Left lung (tissue), 10 donors: ENCODE results near the gene ABAT. TPM values are rescaled to one million over a fixed set of nuclear protein-coding genes. Genes with fewer than 3 reads are reported as not detected.
"Not testable (repeated sequence)": the region's sequence is repeated elsewhere in the genome, so short reads cannot be mapped to it uniquely, and the experiment has no call there.

Experiments
- ATAC-seq: fragments of 200-7000 bp; cut with Tn5 transposase; one replicate; pipeline ENCODE4 v1.9.1; 2020; ENCODE audit warnings: moderate library complexity
- DNase-seq, 4 donors: peaks; one replicate each; pipeline ENCODE4 v3.0.0-alpha.2; 2013 to 2020
- H3K27ac ChIP-seq, 2 donors: fragments of 200-600 bp; sonication (generic) in 1 of 2; one replicate each; pipeline versions ENCODE4 v1.5.0 to v1.8.0; 2020 to 2021
- H3K27me3 ChIP-seq, 2 donors: fragments of 200-600 bp; sonication (generic) in 1 of 2; one replicate each; pipeline versions ENCODE4 v1.5.0 to v1.8.0; 2020 to 2021
- H3K36me3 ChIP-seq, 2 donors: fragments of 200-600 bp; sonication (generic) in 1 of 2; one replicate each; pipeline versions ENCODE4 v1.5.0 to v1.8.0; 2020 to 2021
- H3K4me1 ChIP-seq, 2 donors: fragments of 200-600 bp; one replicate each; pipeline ENCODE4 v1.8.0; 2021
- H3K4me3 ChIP-seq, 2 donors: fragments of 200-600 bp; sonication (generic) in 1 of 2; one replicate each; pipeline versions ENCODE4 v1.5.0 to v1.8.0; 2020 to 2021; ENCODE audit warnings: mild to moderate bottlenecking in 1 of 2
- H3K9me3 ChIP-seq, 2 donors: fragments of 200-600 bp; sonication (generic) in 1 of 2; one replicate each; pipeline versions ENCODE4 v1.5.0 to v1.8.0; 2020 to 2021
- intact Hi-C, 2 donors: fragments of 100-400 bp; cut with DNase I; formaldehyde crosslinking; loops; one replicate each; pipeline versions ENCODE4 v1.11.2 to v1.14.2; 2022
- polyA plus RNA-seq, 6 donors: library from polyadenylated mRNA; unstranded; fragments of 120-200 nt; gene quantifications; one replicate each; pipeline ENCODE4 v1.2.1, GENCODE V29; 2013; ENCODE audit not compliant: insufficient read length in 6 of 6
- total RNA-seq, 2 donors: library from RNA; stranded (reverse); fragmentation: NEBNext Ultra II Directional; extraction: Animal tissue kit (Norgen Biotek cat#: 25700); gene quantifications; one replicate each; pipeline ENCODE4 v1.2.1, GENCODE V29; 2021
- TF ChIP-seq, protein P1 (sequence below), 2 donors: fragments of 200-600 bp; sonication (generic) in 1 of 2; IDR thresholded peaks; one replicate each; pipeline versions ENCODE4 v1.5.0 to v1.8.0; 2021; ENCODE audit warnings: antibody characterized with exemption in 2 of 2
- donor health status: DM: no; HTN: yes; CAD: no.
- donor health status: DM: no; HTN: no; CAD: no.

ABAT gene
- total and polyA plus RNA-seq, 8 donors, result 8.0 to 42.6 (median 35.3) TPM

DNA sequence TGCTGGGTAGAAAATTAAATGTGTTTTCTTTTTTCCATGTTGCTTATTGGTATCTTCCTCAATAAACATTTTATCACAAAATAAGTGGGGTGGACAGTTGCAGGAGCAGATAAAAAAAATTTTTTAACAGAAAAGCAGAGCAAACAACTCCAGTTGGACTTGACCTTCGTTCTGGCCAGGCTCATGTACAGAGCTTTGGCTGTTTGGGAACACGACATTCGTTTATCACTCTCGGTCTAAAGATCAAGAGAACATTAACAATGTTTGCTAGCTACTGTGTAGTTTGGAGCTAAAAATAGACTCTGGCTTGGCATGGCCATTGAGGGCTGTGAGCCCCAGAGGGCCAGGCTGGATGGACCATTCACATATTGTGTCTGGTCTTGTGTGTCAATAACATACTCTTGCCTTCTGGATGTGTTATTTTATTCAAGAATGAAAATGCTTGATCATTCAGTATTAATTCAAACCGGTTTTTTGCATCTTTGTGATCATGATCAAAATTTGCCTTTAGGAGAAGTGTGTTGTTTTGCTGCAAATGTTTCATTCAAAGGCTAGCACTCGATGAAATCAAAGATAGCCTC is 66.4 kb downstream of the ABAT start:
- ATAC-seq, result no peak
- no peaks in the 10 kb centered on the region for H3K4me1 ChIP-seq
- no peaks in the 10 kb centered on the region for H3K27me3 ChIP-seq
- intact Hi-C loops, result no loop called here
- no peak overlapping the region for H3K27ac ChIP-seq
- no peak overlapping the region for H3K4me3 ChIP-seq
- H3K36me3 ChIP-seq, result no peaks in the 10 kb centered on the region
- H3K9me3 ChIP-seq, result no peaks in the 10 kb centered on the region
- TF ChIP-seq, protein P1, sequence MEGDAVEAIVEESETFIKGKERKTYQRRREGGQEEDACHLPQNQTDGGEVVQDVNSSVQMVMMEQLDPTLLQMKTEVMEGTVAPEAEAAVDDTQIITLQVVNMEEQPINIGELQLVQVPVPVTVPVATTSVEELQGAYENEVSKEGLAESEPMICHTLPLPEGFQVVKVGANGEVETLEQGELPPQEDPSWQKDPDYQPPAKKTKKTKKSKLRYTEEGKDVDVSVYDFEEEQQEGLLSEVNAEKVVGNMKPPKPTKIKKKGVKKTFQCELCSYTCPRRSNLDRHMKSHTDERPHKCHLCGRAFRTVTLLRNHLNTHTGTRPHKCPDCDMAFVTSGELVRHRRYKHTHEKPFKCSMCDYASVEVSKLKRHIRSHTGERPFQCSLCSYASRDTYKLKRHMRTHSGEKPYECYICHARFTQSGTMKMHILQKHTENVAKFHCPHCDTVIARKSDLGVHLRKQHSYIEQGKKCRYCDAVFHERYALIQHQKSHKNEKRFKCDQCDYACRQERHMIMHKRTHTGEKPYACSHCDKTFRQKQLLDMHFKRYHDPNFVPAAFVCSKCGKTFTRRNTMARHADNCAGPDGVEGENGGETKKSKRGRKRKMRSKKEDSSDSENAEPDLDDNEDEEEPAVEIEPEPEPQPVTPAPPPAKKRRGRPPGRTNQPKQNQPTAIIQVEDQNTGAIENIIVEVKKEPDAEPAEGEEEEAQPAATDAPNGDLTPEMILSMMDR (IDR thresholded peaks at IDR 0.05), result no peak
- DNase-seq, result no peak

GRCh38 chr16:8741636-8742035 is 67.2 kb downstream of the ABAT start:
- intact Hi-C loops, result no loop called here
- Histone ChIP-seq H3K4me1 (no peaks in the 10 kb centered on the region), H3K36me3 (no peaks in the 10 kb centered on the region), H3K27me3 (no peaks in the 10 kb centered on the region), H3K27ac (no peak overlapping the region), H3K4me3 (no peak overlapping the region), H3K9me3 (no peaks in the 10 kb centered on the region)
- TF ChIP-seq, protein P1 (IDR thresholded peaks at IDR 0.05), result no peak
- ATAC-seq (no peak), DNase-seq (no peak)

- H3K9me3 ChIP-seq, result no peaks in the 10 kb centered on the region
- H3K36me3 ChIP-seq, result no peaks in the 10 kb centered on the region
- no peaks in the 10 kb centered on the region for H3K4me1 ChIP-seq
- ATAC-seq (no peak), DNase-seq (no peak)
- TF ChIP-seq, protein P1 (IDR thresholded peaks at IDR 0.05), result no peak
- no peak overlapping the region for H3K4me3 ChIP-seq
- intact Hi-C loops, result no loop called here
- H3K27ac ChIP-seq, result no peak overlapping the region
- no peaks in the 10 kb centered on the region for H3K27me3 ChIP-seq
These were observed 67.7 kb downstream of the ABAT start for GRCh38 chr16:8742068-8742467.

DNA sequence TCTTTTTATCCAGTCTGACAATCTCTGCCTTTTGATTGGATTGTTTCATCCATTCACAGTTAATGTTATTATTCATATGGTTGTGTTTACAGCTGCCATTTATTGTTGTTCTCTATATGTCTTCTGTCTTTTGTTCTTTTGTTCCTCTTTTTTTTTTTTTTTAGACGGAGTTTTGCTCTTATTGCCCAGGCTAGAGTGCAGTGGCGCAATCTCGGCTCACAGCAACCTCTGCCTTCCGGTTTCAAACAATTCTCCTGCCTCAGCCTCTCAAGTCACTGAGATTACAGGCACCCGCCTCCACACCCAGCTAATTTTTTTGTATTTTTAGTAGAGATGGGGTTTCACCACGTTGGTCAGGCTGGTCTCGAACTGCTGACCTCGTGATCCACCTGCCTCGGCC is 74.5 kb downstream of the ABAT start:
- H3K36me3 ChIP-seq, H3K4me3 ChIP-seq, H3K4me1 ChIP-seq, H3K9me3 ChIP-seq, H3K27me3 ChIP-seq, intact Hi-C loops, ATAC-seq, H3K27ac ChIP-seq: not testable (repeated sequence)
- DNase-seq, result peak in 1 of 4 donors; percentile 49

- Histone ChIP-seq H3K27me3 (no peaks in the 10 kb centered on the region), H3K36me3 (no peaks in the 10 kb centered on the region), H3K27ac (no peak overlapping the region), H3K9me3 (no peaks in the 10 kb centered on the region), H3K4me1 (no peaks in the 10 kb centered on the region), H3K4me3 (no peak overlapping the region)
- DNase-seq, result no peak
- intact Hi-C loops, result no loop called here
- TF ChIP-seq, protein P1 (IDR thresholded peaks at IDR 0.05), result no peak
- ATAC-seq, result peak; percentile 41
These were observed 77.3 kb downstream of the ABAT start for GRCh38 chr16:8751481-8752311.
